CD14-positive monocyte (primary cell): Measurements from ENCODE around the gene RGS17. TPM values are rescaled to one million over a fixed set of nuclear protein-coding genes. Genes with fewer than 3 reads are reported as not detected.
"Not testable (repeated sequence)": the region's sequence is repeated elsewhere in the genome, so short reads cannot be mapped to it uniquely, and the experiment has no call there.

Experiments used
- DNase-seq, 3 donors: peaks; one replicate each; pipeline ENCODE4 v3.0.0-alpha.2; 2011 to 2022
- H2AFZ ChIP-seq: 2 replicates; pipeline ENCODE4 v1.6.0; 2012; ENCODE audit warnings: mild to moderate bottlenecking, low read depth, low read length, inconsistent platforms; ENCODE audit not compliant: insufficient read depth, poor library complexity, severe bottlenecking
- H3K27ac ChIP-seq, 2 donors: 1 replicate in 1 of 2; 2 replicates in 1 of 2; pipeline ENCODE4 v1.5.1; 2012 to 2013; ENCODE audit warnings: low read length in 2 of 2, control low read depth in 1 of 2, inconsistent platforms in 1 of 2, low read depth in 1 of 2, mild to moderate bottlenecking in 1 of 2
- H3K27me3 ChIP-seq, 2 donors: one replicate each; pipeline versions ENCODE4 v1.6.0 to v1.6.1; 2011 to 2013; ENCODE audit warnings: low read length in 2 of 2; ENCODE audit not compliant: control insufficient read depth in 2 of 2, insufficient read depth in 2 of 2
- H3K36me3 ChIP-seq, 2 donors: replicated peaks in 1 of 2; 1 replicate in 1 of 2; 2 replicates in 1 of 2; pipeline versions ENCODE4 v1.5.1 to v1.6.1; 2012 to 2013; ENCODE audit warnings: low read length in 2 of 2, control low read depth in 1 of 2, inconsistent platforms in 1 of 2, mild to moderate bottlenecking in 1 of 2; ENCODE audit not compliant: insufficient read depth in 2 of 2, control insufficient read depth in 1 of 2
- H3K4me1 ChIP-seq, 2 donors: 1 replicate in 1 of 2; 2 replicates in 1 of 2; pipeline versions ENCODE4 v1.5.1 to v1.6.1; 2012 to 2013; ENCODE audit warnings: low read length in 2 of 2, control low read depth in 1 of 2, inconsistent platforms in 1 of 2, mild to moderate bottlenecking in 1 of 2, moderate library complexity in 1 of 2; ENCODE audit not compliant: insufficient read depth in 2 of 2, control insufficient read depth in 1 of 2
- H3K4me2 ChIP-seq: replicated peaks from 2 replicates; pipeline ENCODE3; 2012; ENCODE audit warnings: low read length, moderate library complexity, mild to moderate bottlenecking; ENCODE audit not compliant: poor library complexity, severe bottlenecking; ENCODE audit errors: extremely low read depth
- H3K4me3 ChIP-seq, 3 experiments: fragments of 200-600 bp in 1 of 3; sonication (generic) in 1 of 3; replicated peaks in 1 of 3; 1 replicate in 2 of 3; 2 replicates in 1 of 3; pipeline ENCODE4 v1.5.1; 2011 to 2013; ENCODE audit warnings: low read length in 3 of 3, mild to moderate bottlenecking in 3 of 3, control low read depth in 2 of 3, low read depth in 2 of 3, inconsistent platforms in 1 of 3, moderate library complexity in 1 of 3
- H3K79me2 ChIP-seq: 2 replicates; pipeline ENCODE4 v1.6.0; 2012; ENCODE audit warnings: mild to moderate bottlenecking, control low read depth, inconsistent platforms, low read length, moderate library complexity; ENCODE audit not compliant: insufficient read depth
- H3K9ac ChIP-seq: 2 replicates; pipeline ENCODE4 v1.6.0; 2017; ENCODE audit warnings: low read length, mild to moderate bottlenecking; ENCODE audit not compliant: insufficient read depth, poor library complexity, severe bottlenecking
- H3K9me3 ChIP-seq, 2 donors: replicated peaks in 1 of 2; 1 replicate in 1 of 2; 2 replicates in 1 of 2; pipeline versions ENCODE4 v1.5.1 to v1.6.1; 2012 to 2013; ENCODE audit warnings: low read length in 2 of 2, control low read depth in 1 of 2; ENCODE audit not compliant: control insufficient read depth in 1 of 2, insufficient read depth in 1 of 2
- H4K20me1 ChIP-seq: 2 replicates; pipeline ENCODE4 v1.6.0; 2012; ENCODE audit warnings: mild to moderate bottlenecking, low read length, control low read depth, moderate library complexity; ENCODE audit not compliant: insufficient read depth
- H3K27ac Mint-ChIP-seq, 7 donors: one replicate each; pipeline ENCODE4 v1.8.0; 2020; ENCODE audit warnings: mild to moderate bottlenecking in 7 of 7, mixed read lengths in 7 of 7, moderate library complexity in 6 of 7, inconsistent platforms in 2 of 7
- H3K27me3 Mint-ChIP-seq, 3 donors: one replicate each; pipeline ENCODE4 v1.8.0; 2021 to 2022; ENCODE audit warnings: low read depth in 3 of 3, mild to moderate bottlenecking in 3 of 3, mixed read lengths in 3 of 3, moderate library complexity in 3 of 3, inconsistent platforms in 1 of 3
- H3K36me3 Mint-ChIP-seq, 2 donors: one replicate each; pipeline ENCODE4 v1.8.0; 2020; ENCODE audit warnings: mixed read lengths in 2 of 2, inconsistent platforms in 1 of 2, mild to moderate bottlenecking in 1 of 2
- H3K4me1 Mint-ChIP-seq: one replicate; pipeline ENCODE4 v1.8.0; 2020; ENCODE audit warnings: mild to moderate bottlenecking, mixed read lengths
- H3K4me3 Mint-ChIP-seq, 2 donors: one replicate each; pipeline ENCODE4 v1.8.0; 2020; ENCODE audit warnings: mild to moderate bottlenecking in 2 of 2, mixed read lengths in 2 of 2, moderate library complexity in 1 of 2
- H3K9me3 Mint-ChIP-seq, 7 donors: one replicate each; pipeline ENCODE4 v1.8.0; 2020 to 2022; ENCODE audit warnings: mixed read lengths in 7 of 7, mild to moderate bottlenecking in 6 of 7, moderate library complexity in 6 of 7, inconsistent platforms in 2 of 7
- WGBS: methylation state at CpG from one replicate; pipeline ENCODE4 v1.1.5; 2013; ENCODE audit warnings: missing lambda C conversion rate; ENCODE audit not compliant: insufficient coverage; 5-methylcytosine and 5-hydroxymethylcytosine counted together
- intact Hi-C, 2 donors: fragments of 100-400 bp; cut with micrococcal nuclease; formaldehyde crosslinking; loops; one replicate each; pipeline versions ENCODE4 v1.15.0 to v1.15.1; 2023
- polyA plus RNA-seq, 3 donors: library from polyadenylated mRNA; depleted of rRNA in 1 of 3; unstranded in 2 of 3; stranded (reverse) in 1 of 3; fragments of 300-500 nt in 2 of 3; fragments of >200 nt in 1 of 3; fragmentation: Illumina TruSeq in 2 of 3; gene quantifications; 1 replicate in 2 of 3; 2 replicates in 1 of 3; pipeline ENCODE4 v1.2.3, GENCODE V29; 2012 to 2021
- TF ChIP-seq, protein P1 (sequence below): fragments of 200-600 bp; IDR thresholded peaks from one replicate; pipeline ENCODE4 v1.8.0; 2022; ENCODE audit warnings: antibody characterized with exemption, mild to moderate bottlenecking

Gene RGS17
- polyA plus RNA-seq, 3 donors = not detected

DNA sequence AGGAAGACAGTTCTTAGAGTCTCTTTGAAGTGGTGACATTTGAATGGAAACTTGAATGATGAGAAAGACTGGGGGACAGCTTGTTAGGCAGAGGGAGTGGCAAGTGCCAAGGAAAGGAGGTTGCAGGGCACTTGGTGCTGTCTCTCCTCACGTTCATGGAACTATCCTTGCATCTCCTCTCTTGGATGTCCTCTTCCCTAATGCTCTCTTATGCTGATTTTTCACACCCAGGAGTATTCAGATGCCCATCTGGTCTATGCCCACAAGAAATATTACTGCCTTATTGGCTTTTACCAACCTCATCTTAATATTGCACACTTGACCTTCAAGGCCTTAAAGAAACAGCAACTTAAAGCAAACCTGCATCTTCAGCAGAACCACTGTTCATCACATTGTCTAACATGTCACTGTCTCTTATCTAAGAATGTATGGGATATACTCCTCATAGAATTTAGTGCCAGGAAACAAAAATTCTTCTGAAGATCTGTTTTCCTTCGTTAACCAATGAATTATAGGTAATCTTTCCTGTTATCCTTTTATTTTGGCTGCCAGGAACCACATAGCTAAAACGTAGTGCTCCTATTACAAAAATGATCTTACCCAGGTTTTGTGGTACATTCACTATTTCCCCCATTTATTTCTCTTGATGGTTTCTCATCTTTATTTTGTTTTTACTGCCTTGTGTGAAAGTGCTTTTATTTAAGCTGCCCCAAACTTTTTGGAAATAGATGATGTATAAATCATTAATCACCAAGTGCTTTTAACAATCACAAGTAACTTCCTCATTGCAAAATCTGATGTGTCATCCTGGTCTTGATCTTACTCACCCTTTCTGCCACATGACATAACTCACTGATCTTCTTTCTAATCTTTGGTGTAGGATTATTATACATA, 12.8 kb downstream of the RGS17 start:
- Histone ChIP-seq H3K4me3 (no peak overlapping the region), H3K9me3 (no peaks in the 10 kb centered on the region), H3K27me3 (no peaks in the 10 kb centered on the region), H3K4me1 (peaks cover 16 to 26% of the 10 kb centered on the region in 2 donors), H2AFZ (no peak overlapping the region), H3K27ac (no peak overlapping the region), H3K4me2 (no peak overlapping the region), H4K20me1 (no peaks in the 10 kb centered on the region), H3K9ac (no peak overlapping the region), H3K79me2 (no peaks in the 10 kb centered on the region), H3K36me3 (no peaks in the 10 kb centered on the region)
- Mint-ChIP-seq H3K4me1 (peaks cover 24% of the 10 kb centered on the region), H3K27ac (peak overlapping the region in 5 of 7 donors; percentile 6 to 64 (median 38)), H3K9me3 (peaks cover 5 to 17% (median 8%) of the 10 kb centered on the region in 7 donors), H3K36me3 (no peaks in the 10 kb centered on the region), H3K27me3 (no peaks in the 10 kb centered on the region), H3K4me3 (no peak overlapping the region)
- 100% methylated on average over 1 of the region's 3 CpGs for WGBS
- TF ChIP-seq, protein P1, sequence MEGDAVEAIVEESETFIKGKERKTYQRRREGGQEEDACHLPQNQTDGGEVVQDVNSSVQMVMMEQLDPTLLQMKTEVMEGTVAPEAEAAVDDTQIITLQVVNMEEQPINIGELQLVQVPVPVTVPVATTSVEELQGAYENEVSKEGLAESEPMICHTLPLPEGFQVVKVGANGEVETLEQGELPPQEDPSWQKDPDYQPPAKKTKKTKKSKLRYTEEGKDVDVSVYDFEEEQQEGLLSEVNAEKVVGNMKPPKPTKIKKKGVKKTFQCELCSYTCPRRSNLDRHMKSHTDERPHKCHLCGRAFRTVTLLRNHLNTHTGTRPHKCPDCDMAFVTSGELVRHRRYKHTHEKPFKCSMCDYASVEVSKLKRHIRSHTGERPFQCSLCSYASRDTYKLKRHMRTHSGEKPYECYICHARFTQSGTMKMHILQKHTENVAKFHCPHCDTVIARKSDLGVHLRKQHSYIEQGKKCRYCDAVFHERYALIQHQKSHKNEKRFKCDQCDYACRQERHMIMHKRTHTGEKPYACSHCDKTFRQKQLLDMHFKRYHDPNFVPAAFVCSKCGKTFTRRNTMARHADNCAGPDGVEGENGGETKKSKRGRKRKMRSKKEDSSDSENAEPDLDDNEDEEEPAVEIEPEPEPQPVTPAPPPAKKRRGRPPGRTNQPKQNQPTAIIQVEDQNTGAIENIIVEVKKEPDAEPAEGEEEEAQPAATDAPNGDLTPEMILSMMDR = no peak
- peak; percentile 70 to 90 (median 82) for DNase-seq
- intact Hi-C loops = no loop called here

DNA sequence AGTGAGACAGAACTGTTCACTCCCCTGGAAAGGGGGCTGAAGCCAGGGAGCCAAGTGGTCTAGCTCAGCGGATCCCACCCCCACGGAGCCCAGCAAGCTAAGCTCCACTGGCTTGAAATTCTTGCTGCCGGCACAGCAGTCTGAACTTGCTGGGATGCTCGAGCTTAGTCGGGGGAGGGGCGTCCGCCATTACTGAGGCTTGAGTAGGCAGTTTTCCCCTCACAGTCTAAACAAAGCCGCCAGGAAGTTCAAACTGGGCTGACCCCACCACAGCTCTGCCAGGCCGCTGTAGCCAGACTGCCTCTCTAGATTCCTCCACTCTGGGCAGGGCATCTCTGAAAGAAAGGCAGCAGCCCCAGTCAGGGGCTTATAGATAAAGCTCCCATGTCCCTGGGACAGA, 20.0 kb downstream of the RGS17 start:
- 92% methylated on average over 6 of the region's 9 CpGs for WGBS

DNA sequence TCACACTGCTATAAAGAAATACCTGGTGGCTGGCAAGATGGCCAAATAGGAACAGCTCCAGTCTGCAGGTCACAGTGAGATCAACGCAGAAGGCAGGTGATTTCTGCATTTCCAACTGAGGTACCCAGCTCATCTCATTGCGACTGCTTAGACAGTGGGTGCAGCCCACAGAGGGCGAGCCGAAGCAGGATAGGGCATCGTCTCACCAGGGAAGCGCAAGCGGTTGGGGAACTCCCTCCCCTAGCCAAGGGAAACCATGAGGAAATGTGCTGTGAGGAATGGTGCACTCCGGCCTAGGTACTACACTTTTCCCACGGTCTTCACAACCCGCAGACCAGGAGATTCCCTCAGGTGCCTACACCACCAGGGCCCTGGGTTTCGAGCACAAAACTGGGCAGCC, 20.5 kb downstream of the RGS17 start:
- H3K27ac Mint-ChIP-seq = not testable (repeated sequence)

More for the DNA sequence above, 20.0 kb downstream of the RGS17 start:
- H3K4me3 Mint-ChIP-seq, H3K27ac Mint-ChIP-seq, H3K4me1 ChIP-seq, H3K9me3 ChIP-seq, H3K36me3 Mint-ChIP-seq, H3K9ac ChIP-seq, H3K36me3 ChIP-seq, H3K27me3 Mint-ChIP-seq, intact Hi-C loops, H3K4me2 ChIP-seq, H4K20me1 ChIP-seq, H3K79me2 ChIP-seq, H3K4me3 ChIP-seq, H3K4me1 Mint-ChIP-seq, H2AFZ ChIP-seq, DNase-seq, H3K27me3 ChIP-seq, H3K27ac ChIP-seq: not testable (repeated sequence)
- H3K9me3 Mint-ChIP-seq = peaks cover 10 to 29% (median 14%) of the 10 kb centered on the region in 7 donors

More for the DNA sequence above, 20.5 kb downstream of the RGS17 start:
- H3K9ac ChIP-seq, H3K36me3 Mint-ChIP-seq, intact Hi-C loops, H3K4me1 ChIP-seq, H3K4me3 Mint-ChIP-seq, H3K4me3 ChIP-seq, H3K9me3 ChIP-seq, H3K4me1 Mint-ChIP-seq, DNase-seq, H3K79me2 ChIP-seq, H3K27me3 ChIP-seq, H2AFZ ChIP-seq, H4K20me1 ChIP-seq, H3K4me2 ChIP-seq, H3K36me3 ChIP-seq, H3K27ac ChIP-seq, H3K27me3 Mint-ChIP-seq: not testable (repeated sequence)
- 92% methylated on average over 4 of the region's 11 CpGs for WGBS
- peaks cover 10 to 27% (median 14%) of the 10 kb centered on the region in 7 donors for H3K9me3 Mint-ChIP-seq
